GM04504 (cell line): ENCODE measurements around the gene HOXA13.

Source experiments
- DNase-seq: peaks from one replicate; pipeline ENCODE4 v3.0.0-alpha.2; 2012; ENCODE audit warnings: low read depth

Gene HOXA13

DNA sequence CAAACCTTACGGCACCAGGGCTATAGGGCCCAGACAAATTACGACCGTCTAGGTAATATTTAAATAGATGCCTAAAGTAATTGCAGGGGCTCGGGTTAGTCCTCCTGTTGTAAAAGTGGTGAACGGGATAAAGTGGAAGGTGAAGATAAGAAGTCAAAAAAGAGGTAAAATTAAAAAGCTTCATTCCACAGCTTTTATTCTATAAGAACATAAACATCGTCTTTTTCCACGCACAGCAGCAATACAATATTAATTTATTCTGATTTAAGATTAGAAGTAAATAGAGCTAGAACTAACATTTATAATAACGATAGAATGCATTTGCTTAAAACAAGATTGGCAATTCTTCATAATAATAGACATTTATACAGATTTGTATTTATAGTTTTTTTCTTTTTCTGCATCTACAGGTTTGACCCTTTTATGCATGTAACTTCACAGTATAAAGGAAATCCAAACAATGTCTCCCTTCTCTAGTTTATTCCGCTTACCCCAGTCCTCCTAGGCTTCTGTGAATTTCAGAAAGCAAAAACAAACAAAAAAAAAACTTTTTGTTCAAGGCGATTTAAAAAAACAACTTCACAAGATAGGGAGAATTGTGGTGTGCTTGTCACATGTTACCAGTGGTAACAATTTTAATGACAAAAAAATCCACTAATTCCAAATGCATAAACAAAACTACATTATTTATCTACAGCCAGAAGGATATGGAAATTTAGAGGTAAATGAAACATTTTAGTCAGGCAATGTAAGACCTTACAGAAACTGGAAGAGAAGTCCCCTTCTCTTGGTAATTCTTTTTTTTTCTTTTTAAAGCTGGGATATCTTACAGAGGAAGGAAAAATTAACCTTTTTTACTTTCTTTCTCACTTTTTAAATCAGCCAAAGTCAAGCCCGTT, 29.2 kb downstream of the HOXA13 start:
- peak; percentile 3 for DNase-seq

DNA sequence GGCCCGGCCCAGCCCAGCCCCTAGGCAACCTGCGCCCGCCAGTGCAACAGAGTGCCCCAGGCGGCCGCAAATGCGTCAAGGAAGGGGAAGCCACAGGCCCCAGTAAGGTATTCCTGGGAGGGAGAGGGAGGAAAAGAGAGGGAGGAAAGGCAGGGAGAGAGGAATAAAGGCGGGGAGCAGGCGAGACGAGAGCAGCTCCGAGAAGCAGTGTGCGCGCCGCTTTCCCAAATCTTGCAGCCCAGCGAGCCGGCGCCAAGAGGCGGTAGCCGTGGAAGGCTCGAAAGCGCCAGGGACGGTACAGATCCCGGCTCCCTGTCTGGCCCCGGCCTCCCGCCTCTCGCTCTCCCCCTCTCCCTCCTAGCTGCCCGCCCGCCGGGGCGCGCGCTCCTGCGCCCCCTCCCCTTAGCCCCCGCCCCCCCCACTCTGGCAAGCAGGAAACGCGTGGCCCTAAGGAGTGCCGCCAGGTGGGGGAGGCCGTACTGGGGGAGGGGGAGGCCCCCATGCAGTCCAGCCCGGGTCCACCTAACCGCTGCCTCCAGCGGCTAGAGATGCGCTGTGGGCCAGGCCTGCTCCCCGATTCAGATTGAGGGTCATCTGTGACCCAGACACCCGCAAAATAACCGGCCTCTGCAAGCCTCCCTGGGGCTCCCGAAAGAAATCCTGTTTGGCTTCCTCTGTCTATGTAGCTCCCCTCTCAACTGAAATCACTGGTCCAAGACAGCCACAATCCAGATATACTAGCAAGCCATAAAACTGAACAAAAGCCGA, 30.0 kb downstream of the HOXA13 start:
- peak; percentile 29 for DNase-seq

DNA sequence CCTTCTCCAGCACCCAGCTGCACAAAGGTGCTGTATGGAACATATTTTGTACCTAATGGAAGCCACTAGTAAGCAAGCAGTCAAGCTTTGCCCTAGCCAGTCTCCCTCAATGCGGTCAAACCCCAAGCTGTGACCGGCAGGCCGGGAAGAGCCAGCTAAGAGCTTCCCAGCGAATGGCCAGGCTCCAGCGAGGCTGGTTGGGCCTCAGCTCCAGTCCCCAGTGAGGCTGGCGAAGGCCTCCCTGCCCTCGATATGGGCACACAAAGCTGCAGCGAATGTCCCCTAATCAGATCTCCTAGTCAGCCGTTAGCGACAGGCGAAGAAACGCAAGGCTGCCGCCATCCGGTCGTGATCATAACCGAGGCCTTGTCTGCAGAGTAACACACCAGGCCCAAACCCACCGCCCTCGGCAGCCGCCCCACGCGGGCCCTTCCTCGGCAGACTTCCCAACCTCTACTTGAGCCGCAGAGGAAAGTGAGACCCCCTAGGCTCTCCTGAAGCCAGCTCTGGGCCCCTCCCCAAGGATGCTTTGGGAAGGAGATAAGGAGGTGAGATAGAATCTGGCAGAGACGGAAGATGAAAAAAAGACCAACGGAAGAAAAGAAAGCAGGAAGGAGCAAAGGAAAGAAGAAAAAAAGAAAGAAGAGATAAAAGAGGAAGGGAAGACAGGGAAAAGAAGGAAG, 31.5 kb downstream of the HOXA13 start:
- peak; percentile 53 for DNase-seq

DNA sequence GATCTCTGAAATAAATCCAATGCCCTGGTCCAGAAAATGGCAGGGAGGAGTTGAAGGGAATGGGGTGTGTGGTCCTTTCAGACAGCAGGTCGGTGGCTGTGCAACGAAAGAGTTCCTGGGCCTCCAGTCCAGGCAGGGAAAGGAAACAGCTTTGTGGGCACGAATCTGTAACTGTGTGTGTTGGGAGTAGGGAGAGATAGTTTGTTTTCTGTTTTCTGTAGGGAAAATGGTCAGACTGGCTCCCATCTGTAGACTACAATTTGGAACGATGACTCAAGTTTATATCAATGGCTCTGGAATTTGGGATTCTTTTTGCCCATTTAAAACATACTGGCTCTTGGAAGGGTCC, 32.0 kb downstream of the HOXA13 start:
- DNase-seq, result peak; percentile 60

DNA sequence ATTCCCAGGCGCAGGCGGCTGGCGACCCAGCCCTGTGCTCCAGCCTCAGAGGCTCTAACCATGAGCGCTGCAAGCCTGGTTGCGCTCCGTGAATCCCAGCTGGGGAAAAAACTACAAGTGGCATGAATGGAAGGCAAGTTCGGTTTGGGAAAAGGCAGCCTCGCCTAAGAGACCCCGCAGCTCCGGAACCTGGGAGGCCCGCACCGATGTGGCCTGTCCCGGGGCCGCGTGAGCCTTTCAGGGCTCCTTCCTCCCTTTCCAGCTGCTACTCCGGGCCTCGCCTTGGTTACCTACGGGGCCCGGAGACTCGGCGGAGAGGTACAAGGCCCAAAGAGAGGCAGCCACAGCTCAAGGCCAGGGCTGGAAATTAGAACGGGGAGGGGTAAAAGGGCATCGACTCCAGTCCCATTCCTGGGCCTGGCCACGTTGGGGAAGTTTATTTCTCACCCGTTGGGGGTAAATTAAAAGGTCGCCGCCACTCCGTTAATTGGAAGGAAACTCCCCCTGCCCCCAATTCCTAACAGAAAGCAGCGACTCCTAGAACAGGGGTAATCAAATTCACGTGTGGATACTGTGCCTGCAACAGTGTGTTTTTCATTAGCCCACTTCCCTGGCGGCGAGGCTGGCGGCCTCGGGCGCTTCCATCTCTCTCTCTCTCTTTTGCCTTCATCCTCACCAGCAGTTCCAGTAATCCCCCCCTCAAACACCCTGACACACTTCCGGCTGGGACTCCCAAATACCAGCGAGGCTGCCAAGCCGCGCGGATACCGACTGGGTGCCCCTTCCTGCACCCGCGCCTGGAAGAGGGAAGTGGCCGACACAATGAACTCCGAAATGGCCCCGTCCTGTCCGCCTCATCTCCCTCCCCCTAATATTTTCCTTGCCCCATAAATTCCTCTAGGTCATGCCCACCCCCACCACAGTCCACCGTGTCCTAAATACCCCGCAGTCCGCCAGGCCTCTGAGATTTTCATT, 33.1 kb downstream of the HOXA13 start:
- DNase-seq, result peak; percentile 48

DNA sequence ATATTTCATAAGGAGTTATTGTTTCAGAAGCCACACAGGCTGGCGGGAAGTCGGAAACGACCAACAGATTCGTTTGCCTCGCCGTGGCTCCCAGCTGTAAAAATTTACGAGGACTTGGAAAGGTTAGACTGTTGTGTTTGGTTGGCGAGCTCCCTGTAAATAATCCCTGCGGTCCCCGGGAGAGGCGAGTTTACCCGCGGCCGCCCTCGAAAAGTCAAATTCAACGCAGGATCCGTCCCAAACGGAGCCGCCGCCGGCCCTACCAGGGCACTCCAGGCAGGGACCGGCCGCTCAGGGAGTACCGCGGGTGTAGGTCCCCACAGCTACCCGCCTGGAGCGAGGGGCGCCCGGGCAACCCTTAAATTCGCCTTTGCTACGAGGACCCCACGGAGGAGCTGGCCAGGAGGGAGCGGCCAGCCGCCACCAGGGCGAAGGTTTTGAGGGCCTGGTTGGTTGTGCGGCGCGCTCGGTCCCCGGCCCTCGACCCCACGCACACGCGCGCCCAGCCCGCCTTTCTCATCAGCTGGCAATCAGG, 33.8 kb downstream of the HOXA13 start:
- DNase-seq, result peak; percentile 90

DNA sequence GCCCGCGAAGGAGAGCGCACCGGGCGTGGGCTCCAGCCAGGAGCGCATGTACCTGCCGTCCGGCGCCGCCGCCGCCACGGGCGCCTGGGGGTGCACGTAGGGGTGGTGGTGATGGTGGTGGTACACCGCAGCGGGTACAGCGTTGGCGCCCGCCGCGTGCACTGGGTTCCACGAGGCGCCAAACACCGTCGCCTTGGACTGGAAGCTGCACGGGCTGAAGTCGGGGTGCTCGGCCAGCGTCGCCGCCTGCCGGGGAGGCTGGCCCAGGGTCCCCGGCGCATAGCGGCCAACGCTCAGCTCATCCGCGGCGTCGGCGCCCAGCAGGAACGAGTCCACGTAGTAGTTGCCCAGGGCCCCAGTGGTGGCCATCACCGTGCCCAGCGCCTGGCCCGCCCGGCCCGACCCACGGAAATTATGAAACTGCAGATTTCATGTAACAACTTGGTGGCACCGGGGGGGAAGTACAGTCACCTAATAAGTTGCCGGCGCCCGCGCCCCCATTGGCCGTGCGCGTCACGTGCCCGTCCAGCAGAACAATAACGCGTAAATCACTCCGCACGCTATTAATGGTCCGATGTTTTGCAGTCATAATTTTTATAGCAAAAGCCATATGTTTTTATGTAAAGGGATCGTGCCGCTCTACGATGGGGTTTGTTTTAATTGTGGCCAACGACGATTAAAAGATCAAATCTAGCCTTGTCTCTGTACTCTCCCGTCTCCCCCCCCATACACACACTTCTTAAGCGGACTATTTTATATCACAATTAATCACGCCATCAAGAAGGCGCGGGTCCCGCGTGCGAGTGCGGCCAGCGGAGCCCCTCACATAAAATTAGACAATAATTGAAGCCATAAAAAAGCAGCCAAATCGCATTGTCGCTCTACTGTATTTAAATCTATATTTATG, 34.5 kb downstream of the HOXA13 start, which contains the start of gene HOXA9:
Gene HOXA9 (minus strand): TSS at position 449 of the 907 bp plus-strand sequence. CDS start 80 bp downstream, at position 369.
- DNase-seq, result peak; percentile 95

DNA sequence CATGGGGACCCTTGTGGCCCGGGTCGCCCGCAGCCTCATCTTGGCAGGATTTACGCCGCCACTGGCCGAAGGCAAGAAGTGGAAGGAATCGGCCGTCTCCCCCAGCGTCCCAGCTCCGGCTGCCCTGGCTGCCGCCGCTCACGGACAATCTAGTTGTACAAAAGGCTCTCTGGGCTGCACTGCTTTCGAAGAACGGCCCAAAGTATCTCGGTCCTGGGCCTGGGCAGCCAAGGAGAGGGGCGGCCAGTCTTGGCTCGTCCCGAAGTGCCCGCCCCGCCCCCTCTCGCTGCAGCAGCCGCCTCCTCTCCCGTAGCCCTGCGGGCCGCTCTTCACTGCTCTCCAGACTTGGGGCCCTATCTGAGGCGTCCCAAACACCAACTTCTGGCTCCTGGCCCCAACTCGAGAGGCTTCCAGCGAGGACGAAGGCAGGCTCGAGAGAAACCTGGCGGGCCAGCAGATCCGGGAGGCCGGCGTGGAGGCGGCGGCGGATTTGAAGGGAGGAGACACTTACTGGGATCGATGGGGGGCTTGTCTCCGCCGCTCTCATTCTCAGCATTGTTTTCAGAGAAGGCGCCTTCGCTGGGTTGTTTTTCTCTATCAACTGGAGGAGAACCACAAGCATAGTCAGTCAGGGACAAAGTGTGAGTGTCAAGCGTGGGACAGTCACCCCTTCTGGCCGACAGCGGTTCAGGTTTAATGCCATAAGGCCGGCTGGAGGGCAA, 35.4 kb downstream of the HOXA13 start:
- peak; percentile 20 for DNase-seq

DNA sequence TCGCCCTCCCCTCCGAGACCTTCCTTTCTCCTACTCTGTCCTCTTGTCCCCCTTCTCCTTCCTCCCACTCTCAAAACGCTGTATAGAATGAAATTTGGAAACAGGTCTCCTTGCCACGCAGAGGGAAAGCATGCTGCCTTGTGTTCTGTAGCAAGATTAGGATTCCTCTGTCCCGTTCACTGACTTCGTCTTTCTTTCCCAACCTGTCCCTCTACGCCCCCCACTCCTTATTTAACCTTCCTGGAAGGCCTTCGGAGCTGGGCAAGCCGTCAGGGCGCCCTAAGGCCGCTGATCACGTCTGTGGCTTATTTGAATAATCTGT, 35.9 kb downstream of the HOXA13 start:
- no peak for DNase-seq

DNA sequence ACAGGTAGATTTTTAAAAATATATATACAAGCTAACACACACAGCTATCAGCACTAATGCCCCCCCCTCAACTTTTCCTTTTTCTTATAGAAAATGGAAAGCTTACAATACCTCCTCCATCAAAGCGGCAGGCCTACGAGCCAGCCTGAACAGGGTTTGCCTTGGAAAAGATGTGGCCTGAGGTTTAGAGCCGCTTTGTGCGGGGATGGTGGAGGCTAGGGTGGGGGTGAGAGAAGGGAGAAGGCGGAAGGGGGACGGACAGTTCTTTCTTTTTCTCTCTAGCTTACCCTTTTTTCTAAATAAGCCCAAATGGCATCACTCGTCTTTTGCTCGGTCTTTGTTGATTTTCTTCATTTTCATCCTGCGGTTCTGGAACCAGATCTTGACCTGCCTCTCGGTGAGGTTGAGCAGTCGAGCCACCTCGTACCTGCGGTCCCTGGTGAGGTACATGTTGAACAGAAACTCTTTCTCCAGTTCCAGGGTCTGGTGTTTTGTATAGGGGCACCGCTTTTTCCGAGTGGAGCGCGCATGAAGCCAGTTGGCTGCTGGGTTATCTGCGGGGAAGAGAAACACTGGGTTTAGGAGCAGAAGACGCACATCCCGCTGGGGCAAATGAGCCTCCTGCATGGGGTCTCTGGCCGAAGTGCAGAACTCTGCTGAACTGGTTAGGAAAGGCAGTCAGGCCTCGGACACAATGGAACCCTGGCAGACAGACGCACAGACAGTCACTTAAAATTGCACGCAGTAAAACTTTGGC, 36.4 kb downstream of the HOXA13 start:
- DNase-seq, result peak; percentile 8

DNA sequence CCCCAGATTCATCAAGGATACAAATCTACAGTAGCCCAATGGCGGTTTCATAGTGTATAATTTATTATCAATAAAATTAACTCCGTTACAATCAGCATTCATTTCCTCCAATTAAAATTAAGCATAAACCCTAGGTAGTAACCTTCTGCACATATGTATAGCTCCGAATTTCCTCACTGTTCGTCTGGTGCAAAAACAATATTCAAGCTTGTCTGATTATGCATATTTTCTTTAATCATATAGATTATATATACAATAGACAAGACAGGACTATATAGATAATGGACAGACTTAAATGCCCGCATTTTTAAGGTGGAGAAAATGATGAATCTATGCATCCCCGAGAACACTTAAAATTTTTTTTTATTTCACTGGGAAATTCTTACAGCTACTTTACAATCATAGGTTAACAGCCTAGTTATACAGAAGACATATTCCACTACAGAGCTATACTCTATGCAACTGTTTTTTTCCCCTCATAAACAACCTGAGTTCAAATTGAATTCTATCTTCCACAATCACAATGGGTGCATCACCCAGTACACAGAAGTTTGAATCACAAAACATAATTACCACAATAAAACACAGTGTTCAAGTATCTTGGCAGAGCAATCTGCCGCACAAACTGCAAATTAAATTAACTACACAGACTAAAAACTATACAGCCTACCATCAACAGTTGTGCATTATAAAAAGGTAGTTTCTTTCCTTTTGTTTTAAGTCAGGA, 37.2 kb downstream of the HOXA13 start:
- DNase-seq, result peak; percentile 10

DNA sequence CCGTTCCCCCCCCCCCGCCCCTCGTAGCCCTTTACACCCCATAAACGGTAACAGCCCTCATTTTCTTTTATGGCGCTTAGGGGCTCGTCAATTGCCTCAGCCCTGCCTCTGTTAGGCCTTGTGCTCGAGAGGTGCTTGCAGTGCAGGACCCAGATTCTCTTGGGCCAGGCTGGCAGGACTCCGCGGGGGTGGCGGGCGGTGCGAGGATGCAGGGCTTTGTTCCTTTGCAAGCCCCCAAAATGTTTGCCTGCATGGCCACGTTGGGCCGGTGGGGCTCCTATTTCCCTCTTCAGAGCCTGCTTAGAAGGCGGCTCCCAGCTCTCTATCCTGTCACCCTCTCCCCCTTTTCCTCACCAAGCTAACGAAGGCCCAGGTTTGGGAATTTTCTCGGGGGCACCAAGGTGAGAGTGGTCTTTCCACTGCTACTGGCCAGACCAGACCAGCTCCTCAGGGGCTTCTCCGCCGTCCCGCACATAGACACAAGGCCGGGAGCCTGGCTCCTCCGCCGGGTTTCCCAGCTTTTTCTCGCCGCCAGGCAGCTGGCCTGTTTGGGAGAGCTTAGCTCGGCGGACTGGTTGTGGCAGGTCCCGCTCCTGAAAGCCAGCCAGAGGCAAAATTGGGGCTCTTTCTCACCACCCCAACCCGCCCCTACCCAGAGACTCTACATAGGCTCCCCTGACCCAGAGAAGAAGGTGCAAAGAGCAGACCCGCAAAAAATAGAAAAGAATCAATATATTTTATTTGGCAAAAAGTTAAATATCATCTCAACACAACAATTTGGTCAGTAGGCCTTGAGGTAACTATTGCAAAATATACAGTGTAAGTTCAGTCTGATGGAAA, 38.0 kb downstream of the HOXA13 start:
- DNase-seq, result peak; percentile 16

DNA sequence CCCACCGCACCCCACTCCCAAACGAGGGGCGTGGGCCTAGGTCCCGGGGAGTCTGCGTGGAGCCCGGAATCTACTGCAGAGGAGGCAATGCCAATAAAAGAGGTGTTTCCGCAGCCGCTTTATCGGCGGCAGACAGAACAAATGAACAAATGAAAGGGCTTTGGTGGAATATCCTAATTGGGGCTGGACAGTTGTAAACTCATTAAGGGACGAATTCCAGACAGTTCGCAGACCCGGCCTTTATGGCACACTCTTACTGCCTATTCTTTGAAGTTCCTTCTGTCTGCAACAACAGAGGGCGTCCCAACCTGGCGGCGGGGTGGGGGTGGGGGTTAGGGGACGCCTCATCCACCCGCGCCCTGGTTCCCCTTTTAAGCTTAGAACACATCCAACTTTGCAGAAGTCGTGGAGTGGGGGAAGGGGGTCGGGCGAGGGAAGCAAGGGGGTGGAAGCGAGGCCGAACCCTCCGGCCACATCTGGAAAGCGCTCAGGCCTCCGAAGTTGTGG, 38.6 kb downstream of the HOXA13 start:
- DNase-seq, result peak; percentile 18

DNA sequence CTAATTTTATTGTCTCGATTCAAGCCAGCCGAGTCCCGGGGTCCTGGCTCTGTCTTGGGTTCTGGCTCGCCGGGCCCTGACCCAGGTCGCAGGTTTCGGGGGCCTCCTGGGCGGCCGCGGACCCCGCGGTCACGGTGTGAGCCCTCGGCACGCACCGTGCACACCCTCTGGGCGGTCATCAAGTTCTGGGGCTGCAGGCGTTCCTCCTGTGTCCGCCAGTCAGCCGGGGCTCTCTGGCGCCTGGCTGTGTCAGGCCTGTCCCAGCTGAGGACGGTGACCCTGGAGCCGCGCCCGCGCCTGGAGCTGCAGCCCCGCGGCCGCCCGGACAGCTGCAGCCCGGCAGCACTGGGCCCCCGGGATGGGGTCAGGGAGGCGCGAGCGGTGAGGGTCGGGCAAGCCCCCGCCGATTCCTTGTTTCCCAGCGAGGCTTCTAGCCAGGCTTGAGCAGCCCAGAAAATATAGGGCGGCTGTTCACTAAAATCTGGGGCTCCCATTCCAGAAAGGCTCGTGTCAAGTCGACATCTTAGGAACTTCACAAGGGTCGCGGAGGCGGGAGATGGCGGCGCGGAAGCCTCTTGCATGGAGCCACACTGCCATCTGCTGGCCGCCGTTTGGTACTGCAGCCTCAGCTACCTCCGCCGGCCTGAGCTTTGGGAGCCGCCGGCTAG, 39.2 kb downstream of the HOXA13 start:
- peak; percentile 56 for DNase-seq

DNA sequence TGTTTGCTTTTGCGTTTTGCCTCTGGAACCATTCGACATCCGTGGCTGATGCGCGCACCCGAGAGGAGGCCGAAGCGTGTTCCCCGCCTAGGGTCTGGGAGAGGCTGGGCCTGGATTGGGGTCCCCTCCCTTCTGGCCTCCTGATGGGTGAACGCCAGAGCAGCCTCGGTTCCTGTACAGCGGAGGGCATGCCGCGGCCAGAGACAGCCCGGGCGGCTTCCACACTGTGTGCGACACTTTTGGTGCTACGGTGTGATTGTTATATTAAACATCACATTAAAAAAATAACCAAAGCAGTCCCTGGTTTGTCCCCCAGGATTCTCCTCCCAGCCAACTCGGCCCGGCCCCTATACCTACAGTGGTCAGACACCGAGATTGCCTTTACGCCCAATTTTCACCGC, 39.7 kb downstream of the HOXA13 start:
- no peak for DNase-seq
